Endodermal cell (in vitro differentiated cells): ENCODE data around the gene CRYL1. TPM values are rescaled to one million over a fixed set of nuclear protein-coding genes. Genes with fewer than 3 reads are reported as not detected.
A peak's percentile ranks its signal among the peaks of the same experiment; 100 is the strongest.

ENCODE experiments used
- DNase-seq: peaks from one replicate; pipeline ENCODE4 v3.0.0-alpha.2; 2017
- H3K27ac ChIP-seq: 2 replicates; pipeline ENCODE4 v1.5.1; 2013; ENCODE audit warnings: mild to moderate bottlenecking, low read depth, low read length, moderate library complexity
- H3K27me3 ChIP-seq: 2 replicates; pipeline ENCODE4 v1.6.1; 2013; ENCODE audit warnings: mild to moderate bottlenecking, low read length, moderate library complexity; ENCODE audit not compliant: insufficient read depth, control insufficient read depth, poor library complexity, severe bottlenecking
- H3K36me3 ChIP-seq: 2 replicates; pipeline ENCODE4 v1.7.0; 2013; ENCODE audit warnings: mild to moderate bottlenecking, low read length, moderate library complexity; ENCODE audit not compliant: control insufficient read depth, insufficient read depth
- H3K4me1 ChIP-seq: one replicate; pipeline ENCODE4 v1.7.0; 2013; ENCODE audit warnings: low read length; ENCODE audit not compliant: control insufficient read depth, insufficient read depth
- H3K4me3 ChIP-seq: 2 replicates; pipeline ENCODE4 v1.5.1; 2013; ENCODE audit warnings: mild to moderate bottlenecking, low read length, moderate library complexity
- H3K9ac ChIP-seq: 2 replicates; pipeline ENCODE4 v1.6.1; 2013; ENCODE audit warnings: mild to moderate bottlenecking, low read length, moderate library complexity; ENCODE audit not compliant: poor library complexity, severe bottlenecking; ENCODE audit errors: extremely low read depth
- H3K9me3 ChIP-seq: 2 replicates; pipeline ENCODE4 v1.6.1; 2013; ENCODE audit warnings: mild to moderate bottlenecking, low read length, moderate library complexity; ENCODE audit not compliant: control insufficient read depth
- H3K27ac Mint-ChIP-seq: 2 replicates; pipeline ENCODE4 v1.8.0; 2020; ENCODE audit warnings: mixed read lengths
- H3K27me3 Mint-ChIP-seq: 2 replicates; pipeline ENCODE4 v1.8.0; 2021; ENCODE audit warnings: mild to moderate bottlenecking, mixed read lengths; ENCODE audit not compliant: insufficient read depth
- H3K36me3 Mint-ChIP-seq: 2 replicates; pipeline ENCODE4 v1.8.0; 2020; ENCODE audit warnings: low read depth, mixed read lengths
- H3K4me1 Mint-ChIP-seq: 2 replicates; pipeline ENCODE4 v1.8.0; 2020; ENCODE audit warnings: mixed read lengths
- H3K4me3 Mint-ChIP-seq: 2 replicates; pipeline ENCODE4 v1.8.0; 2020; ENCODE audit warnings: mild to moderate bottlenecking, moderate library complexity, mixed read lengths
- H3K9me3 Mint-ChIP-seq: 2 replicates; pipeline ENCODE4 v1.8.0; 2020; ENCODE audit warnings: mild to moderate bottlenecking, mixed read lengths
- WGBS, 2 experiments: methylation state at CpG; one replicate each; pipeline versions ENCODE4 v1.1.5 to v1.1.7; 2013; ENCODE audit warnings: missing lambda C conversion rate in 2 of 2, mixed read lengths in 1 of 2; ENCODE audit not compliant: insufficient coverage in 1 of 2, insufficient read length in 1 of 2; 5-methylcytosine and 5-hydroxymethylcytosine counted together
- total RNA-seq, 2 donors: library from RNA; stranded (reverse); fragmentation: NEBNext Ultra II Directional in 1 of 2; extraction: Animal tissue kit (Norgen Biotek cat#: 25700) in 1 of 2; gene quantifications; 2 replicates in 1 of 2; 3 replicates in 1 of 2; pipeline ENCODE4 v1.2.1, GENCODE V29; 2021
- TF ChIP-seq, protein P1 (sequence below): fragments of 200-600 bp; sonication (generic); conservative IDR thresholded peaks from 2 replicates; pipeline ENCODE4 v1.5.0; 2021; ENCODE audit warnings: antibody characterized with exemption, mild to moderate bottlenecking

The CRYL1 gene
- total RNA-seq, 2 donors from 2014 or later: 1.7 to 4.1 TPM

DNA sequence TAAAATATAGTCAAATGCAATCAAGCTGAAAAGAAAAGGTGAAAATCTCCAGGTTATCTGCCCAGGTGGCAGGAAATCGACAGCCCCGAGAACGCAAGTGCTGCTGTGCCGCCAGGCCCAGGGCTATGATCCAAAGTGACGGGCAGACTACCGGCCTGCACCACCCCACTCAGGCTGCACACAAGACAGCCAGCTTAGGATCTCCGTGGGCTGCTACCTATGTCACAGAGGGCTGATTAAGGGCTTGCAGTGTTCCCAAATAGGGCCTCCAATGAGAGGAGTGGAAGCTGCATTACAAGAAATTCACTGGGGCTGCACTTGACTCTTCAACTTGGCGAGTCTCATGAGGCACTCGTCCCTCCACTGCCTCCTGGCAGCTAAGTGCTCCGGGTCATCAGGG is 121.8 kb downstream of the CRYL1 start:
- Mint-ChIP-seq H3K4me3 (no peak overlapping the region), H3K36me3 (no peaks in the 10 kb centered on the region), H3K9me3 (no peaks in the 10 kb centered on the region), H3K27ac (no peak overlapping the region), H3K4me1 (peaks cover 6% of the 10 kb centered on the region), H3K27me3 (peaks cover 2% of the 10 kb centered on the region)
- Histone ChIP-seq H3K9me3 (no peaks in the 10 kb centered on the region), H3K4me1 (no peaks in the 10 kb centered on the region), H3K27ac (no peak overlapping the region), H3K4me3 (no peak overlapping the region), H3K9ac (no peak overlapping the region), H3K27me3 (no peaks in the 10 kb centered on the region), H3K36me3 (no peaks in the 10 kb centered on the region)
- TF ChIP-seq, protein P1, sequence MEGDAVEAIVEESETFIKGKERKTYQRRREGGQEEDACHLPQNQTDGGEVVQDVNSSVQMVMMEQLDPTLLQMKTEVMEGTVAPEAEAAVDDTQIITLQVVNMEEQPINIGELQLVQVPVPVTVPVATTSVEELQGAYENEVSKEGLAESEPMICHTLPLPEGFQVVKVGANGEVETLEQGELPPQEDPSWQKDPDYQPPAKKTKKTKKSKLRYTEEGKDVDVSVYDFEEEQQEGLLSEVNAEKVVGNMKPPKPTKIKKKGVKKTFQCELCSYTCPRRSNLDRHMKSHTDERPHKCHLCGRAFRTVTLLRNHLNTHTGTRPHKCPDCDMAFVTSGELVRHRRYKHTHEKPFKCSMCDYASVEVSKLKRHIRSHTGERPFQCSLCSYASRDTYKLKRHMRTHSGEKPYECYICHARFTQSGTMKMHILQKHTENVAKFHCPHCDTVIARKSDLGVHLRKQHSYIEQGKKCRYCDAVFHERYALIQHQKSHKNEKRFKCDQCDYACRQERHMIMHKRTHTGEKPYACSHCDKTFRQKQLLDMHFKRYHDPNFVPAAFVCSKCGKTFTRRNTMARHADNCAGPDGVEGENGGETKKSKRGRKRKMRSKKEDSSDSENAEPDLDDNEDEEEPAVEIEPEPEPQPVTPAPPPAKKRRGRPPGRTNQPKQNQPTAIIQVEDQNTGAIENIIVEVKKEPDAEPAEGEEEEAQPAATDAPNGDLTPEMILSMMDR: no peak
- DNase-seq: no peak
- 84 to 92% methylated on average over 3 to 10 of the region's 10 CpGs for WGBS, 2 experiments

DNA sequence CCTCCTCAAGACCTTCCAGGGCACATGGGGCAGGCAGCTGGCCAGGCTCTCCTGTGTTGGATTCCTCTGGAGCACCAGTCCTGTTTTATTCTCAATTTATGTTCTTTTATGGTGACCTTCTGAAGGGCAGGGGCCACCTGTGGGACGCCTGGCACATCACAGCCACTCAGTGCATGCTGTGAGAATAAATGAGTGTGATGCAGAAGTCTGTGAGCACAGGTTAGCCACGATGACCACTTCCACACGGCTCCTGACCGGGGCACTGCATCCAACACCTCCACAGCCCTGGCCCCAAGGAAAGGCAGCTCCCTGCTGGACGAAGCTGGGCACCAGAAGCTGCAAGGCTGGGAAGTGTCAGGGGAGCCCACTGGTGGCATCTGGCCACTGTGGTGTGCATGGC is 122.8 kb downstream of the CRYL1 start:
- TF ChIP-seq, protein P1: no peak
- Histone ChIP-seq H3K9ac (no peak overlapping the region), H3K27me3 (no peaks in the 10 kb centered on the region), H3K4me3 (no peak overlapping the region), H3K4me1 (no peaks in the 10 kb centered on the region), H3K9me3 (no peaks in the 10 kb centered on the region), H3K36me3 (no peaks in the 10 kb centered on the region), H3K27ac (no peak overlapping the region)
- no peaks in the 10 kb centered on the region for H3K36me3 Mint-ChIP-seq
- H3K27me3 Mint-ChIP-seq: peaks cover 2% of the 10 kb centered on the region
- no peak overlapping the region for H3K27ac Mint-ChIP-seq
- H3K4me1 Mint-ChIP-seq: peaks cover 6% of the 10 kb centered on the region
- 85 to 100% methylated on average over 4 to 5 of the region's 5 CpGs for WGBS, 2 experiments
- H3K4me3 Mint-ChIP-seq: no peak overlapping the region
- DNase-seq: no peak
- no peaks in the 10 kb centered on the region for H3K9me3 Mint-ChIP-seq

DNA sequence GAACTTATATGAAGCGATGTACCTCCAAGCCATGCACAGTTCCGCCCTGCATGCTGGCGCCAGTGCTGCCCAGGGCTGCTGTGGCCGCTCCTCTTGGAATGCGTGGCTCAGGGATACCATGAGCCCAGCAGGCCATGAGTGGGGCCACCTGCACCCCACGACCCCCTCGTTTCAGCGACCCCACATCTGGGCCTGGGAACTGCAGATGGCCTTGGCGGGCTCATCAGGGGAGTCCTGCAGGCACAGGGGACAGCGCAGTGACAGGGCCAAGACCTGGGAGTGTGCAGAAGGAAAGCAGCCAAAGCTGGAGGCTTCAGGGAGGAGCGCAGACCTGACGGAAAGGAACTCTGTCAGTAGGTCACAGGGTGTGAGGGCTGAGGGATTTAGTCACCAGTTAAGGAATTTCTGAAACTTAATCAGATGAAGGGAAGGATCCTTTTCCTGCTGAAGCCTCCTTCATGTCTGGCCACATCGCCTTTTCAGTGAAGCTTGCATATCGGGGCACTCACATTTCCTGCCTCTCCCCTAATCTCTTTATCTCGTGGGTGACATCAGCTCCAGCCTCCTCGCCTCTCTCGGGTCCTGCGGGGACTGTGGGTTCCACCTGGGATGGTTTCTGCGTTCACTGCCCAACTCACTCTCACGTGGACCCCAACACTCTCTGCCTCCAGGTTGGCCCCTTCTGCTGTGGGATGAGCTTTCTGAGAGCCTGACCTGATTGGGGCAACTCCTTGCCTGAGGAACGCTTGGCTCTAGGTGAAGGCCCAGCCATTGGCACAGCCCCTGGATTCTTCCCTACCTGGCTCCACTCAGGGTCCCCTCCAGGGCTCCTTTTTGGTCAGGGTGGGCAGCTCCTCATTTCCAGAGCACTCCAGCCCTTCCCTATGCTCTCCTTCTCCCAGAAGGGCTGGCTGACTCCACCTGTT is 123.5 kb downstream of the CRYL1 start:
- TF ChIP-seq, protein P1: no peak
- Mint-ChIP-seq H3K4me3 (no peak overlapping the region), H3K4me1 (peaks cover 6% of the 10 kb centered on the region), H3K9me3 (no peaks in the 10 kb centered on the region), H3K27me3 (peaks cover 2% of the 10 kb centered on the region), H3K36me3 (no peaks in the 10 kb centered on the region), H3K27ac (no peak overlapping the region)
- H3K27me3 ChIP-seq: no peaks in the 10 kb centered on the region
- H3K4me3 ChIP-seq: no peak overlapping the region
- peak; percentile 39 for DNase-seq
- no peaks in the 10 kb centered on the region for H3K4me1 ChIP-seq
- H3K36me3 ChIP-seq: no peaks in the 10 kb centered on the region
- WGBS, 2 experiments: 90 to 94% methylated on average over 18 to 21 of the region's 21 CpGs
- no peak overlapping the region for H3K9ac ChIP-seq
- no peak overlapping the region for H3K27ac ChIP-seq
- no peaks in the 10 kb centered on the region for H3K9me3 ChIP-seq
